AG04450 (cell line): ENCODE data around the gene ATP2B3. TPM values are rescaled to one million over a fixed set of nuclear protein-coding genes. Genes with fewer than 3 reads are reported as not detected.

Source experiments
- CTCF ChIA-PET: fragments of 300-600, 350-600 bp; formaldehyde crosslinking; extraction: SDS; loops from one replicate; lab custom pipeline; 2022; ENCODE audit warnings: antibody characterized with exemption, inconsistent platforms; lab: Charles Lee
- POLR2A ChIA-PET: fragments of 350-600 bp; formaldehyde crosslinking; extraction: SDS; loops from one replicate; lab custom pipeline; 2021; ENCODE audit warnings: antibody characterized with exemption, inconsistent platforms; lab: Yijun Ruan, JAX
- DNase-seq: peaks from one replicate; pipeline ENCODE4 v3.0.0-alpha.2; 2011; ENCODE audit warnings: low read depth, low spot score
- H3K27ac ChIP-seq: one replicate; pipeline ENCODE4 v1.5.1; 2012; ENCODE audit warnings: low read depth, low read length, control low read depth
- H3K27me3 ChIP-seq: one replicate; pipeline ENCODE4 v1.6.0; 2012; ENCODE audit warnings: low read length; ENCODE audit not compliant: control insufficient read depth, insufficient read depth
- H3K4me3 ChIP-seq: 2 replicates; pipeline ENCODE4 v1.5.1; 2011; ENCODE audit warnings: mild to moderate bottlenecking, low read depth, low read length, control low read depth
- H3K9me3 ChIP-seq: 2 replicates; pipeline ENCODE4 v1.5.1; 2012; ENCODE audit warnings: low read length; ENCODE audit not compliant: control insufficient read depth, insufficient read depth
- polyA plus RNA-seq: library from polyadenylated mRNA; depleted of rRNA; stranded (reverse); fragments of >200 nt; gene quantifications from 2 replicates; pipeline ENCODE4 v1.2.3, GENCODE V29; 2011
- TF ChIP-seq, protein P1 (sequence below): IDR thresholded peaks from 2 replicates; pipeline ENCODE4 v1.5.1; 2011; ENCODE audit warnings: low read depth, low read length, control low read depth, inconsistent platforms

ATP2B3 gene
- polyA plus RNA-seq, 1 experiment: 0.01 TPM

DNA sequence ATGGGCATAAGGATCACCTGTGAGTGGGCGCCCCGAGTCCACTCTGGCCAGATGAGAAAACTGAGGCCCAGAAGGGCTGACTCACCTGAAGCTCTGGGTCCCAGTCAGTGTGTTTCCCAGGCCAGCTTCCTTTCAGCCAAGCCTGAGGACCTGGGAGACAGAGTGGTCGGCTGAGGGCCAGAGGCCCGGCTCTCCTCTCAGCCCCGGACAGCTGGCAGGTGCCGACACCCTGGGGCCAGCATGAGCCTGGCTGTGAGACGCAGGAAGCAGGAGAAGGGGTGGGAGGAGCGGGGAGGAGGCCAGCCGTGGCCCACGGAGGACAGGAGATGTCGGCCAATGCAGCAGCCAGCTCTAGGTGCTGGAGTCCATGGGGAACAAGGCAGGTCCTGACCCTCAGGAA lies 28.9 kb downstream of the ATP2B3 start:
- TF ChIP-seq, protein P1, sequence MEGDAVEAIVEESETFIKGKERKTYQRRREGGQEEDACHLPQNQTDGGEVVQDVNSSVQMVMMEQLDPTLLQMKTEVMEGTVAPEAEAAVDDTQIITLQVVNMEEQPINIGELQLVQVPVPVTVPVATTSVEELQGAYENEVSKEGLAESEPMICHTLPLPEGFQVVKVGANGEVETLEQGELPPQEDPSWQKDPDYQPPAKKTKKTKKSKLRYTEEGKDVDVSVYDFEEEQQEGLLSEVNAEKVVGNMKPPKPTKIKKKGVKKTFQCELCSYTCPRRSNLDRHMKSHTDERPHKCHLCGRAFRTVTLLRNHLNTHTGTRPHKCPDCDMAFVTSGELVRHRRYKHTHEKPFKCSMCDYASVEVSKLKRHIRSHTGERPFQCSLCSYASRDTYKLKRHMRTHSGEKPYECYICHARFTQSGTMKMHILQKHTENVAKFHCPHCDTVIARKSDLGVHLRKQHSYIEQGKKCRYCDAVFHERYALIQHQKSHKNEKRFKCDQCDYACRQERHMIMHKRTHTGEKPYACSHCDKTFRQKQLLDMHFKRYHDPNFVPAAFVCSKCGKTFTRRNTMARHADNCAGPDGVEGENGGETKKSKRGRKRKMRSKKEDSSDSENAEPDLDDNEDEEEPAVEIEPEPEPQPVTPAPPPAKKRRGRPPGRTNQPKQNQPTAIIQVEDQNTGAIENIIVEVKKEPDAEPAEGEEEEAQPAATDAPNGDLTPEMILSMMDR: no peak
- Histone ChIP-seq H3K4me3 (no peak overlapping the region), H3K27me3 (peaks cover 2% of the 10 kb centered on the region), H3K27ac (no peak overlapping the region), H3K9me3 (no peaks in the 10 kb centered on the region; the same call in 1 of the 2 replicates)
- ChIA-PET CTCF (no interaction called here), POLR2A (no interaction called here)
- DNase-seq: no peak

DNA sequence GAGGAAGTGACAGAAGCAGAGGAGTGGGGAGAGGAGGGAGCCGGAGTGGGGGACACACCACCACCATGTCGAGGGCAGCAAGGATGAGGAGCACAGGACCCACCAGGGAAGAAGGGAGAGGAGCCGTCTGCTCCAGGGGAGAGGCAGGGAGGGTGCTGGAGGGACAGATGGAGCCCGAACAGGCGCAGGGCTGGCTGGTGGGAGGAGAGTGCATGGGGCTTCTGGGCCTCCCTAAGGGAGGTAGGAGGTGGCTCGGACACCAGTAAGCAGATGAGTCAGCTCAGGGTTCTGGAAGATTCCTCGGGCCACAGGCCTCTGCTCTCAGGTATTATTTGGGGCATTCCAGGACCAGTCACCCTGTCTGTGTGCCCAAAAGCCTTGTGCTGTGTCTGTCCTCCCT lies 29.8 kb downstream of the ATP2B3 start:
- no peak for DNase-seq
- H3K27me3 ChIP-seq: peaks cover 2% of the 10 kb centered on the region
- POLR2A ChIA-PET: no interaction called here
- no peak overlapping the region for H3K27ac ChIP-seq
- H3K9me3 ChIP-seq: no peaks in the 10 kb centered on the region; the same call in 1 of the 2 replicates
- no peak overlapping the region for H3K4me3 ChIP-seq
- TF ChIP-seq, protein P1: no peak
- CTCF ChIA-PET: no interaction called here

DNA sequence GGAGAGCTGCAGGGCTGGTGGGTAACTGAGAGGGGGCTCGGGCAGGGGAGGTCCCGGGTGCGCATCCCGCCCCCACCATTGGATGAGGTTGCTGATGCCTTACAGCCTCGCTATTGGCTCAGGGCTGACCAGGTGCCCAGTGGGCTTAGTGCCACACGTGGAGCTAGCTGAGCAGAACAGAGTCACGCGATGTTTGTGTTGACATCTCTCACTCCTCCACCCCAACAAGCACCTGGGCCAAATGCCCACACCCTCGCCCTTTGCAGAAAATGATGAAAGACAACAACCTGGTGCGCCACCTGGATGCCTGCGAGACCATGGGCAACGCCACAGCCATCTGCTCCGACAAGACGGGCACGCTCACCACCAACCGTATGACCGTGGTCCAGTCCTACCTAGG lies 31.8 kb downstream of the ATP2B3 start:
- ChIA-PET CTCF (no interaction called here), POLR2A (no interaction called here)
- H3K27me3 ChIP-seq: peaks cover 5% of the 10 kb centered on the region
- H3K27ac ChIP-seq: no peak overlapping the region
- TF ChIP-seq, protein P1: no peak
- no peaks in the 10 kb centered on the region; the same call in 1 of the 2 replicates for H3K9me3 ChIP-seq
- H3K4me3 ChIP-seq: no peak overlapping the region
- no peak for DNase-seq

DNA sequence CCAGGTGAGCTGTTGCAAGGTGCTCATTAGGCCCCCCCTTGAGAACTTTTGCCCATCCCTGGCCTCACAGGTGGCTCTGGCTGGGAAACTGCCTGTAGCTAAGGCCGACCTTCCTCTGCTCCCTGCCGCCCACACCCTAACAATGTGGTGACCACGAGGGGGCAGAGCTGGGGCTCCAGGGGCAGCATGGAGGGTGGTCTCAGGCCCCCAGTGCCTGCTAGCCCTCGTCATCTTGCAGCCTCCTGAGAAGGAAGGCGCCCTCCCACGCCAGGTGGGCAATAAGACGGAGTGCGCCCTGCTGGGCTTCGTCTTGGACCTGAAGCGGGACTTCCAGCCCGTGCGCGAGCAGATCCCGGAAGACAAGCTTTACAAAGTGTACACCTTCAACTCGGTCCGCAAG lies 32.4 kb downstream of the ATP2B3 start:
- TF ChIP-seq, protein P1: no peak
- Histone ChIP-seq H3K27ac (no peak overlapping the region), H3K27me3 (peaks cover 5% of the 10 kb centered on the region), H3K4me3 (no peak overlapping the region), H3K9me3 (no peaks in the 10 kb centered on the region; the same call in 1 of the 2 replicates)
- ChIA-PET CTCF (interaction anchor here (0.8 to 0.9 kb wide), 2 partner anchors 10 kb away, joined by 3 to 4 read pairs; no protein-coding TSS in a partner anchor), POLR2A (no interaction called here)
- DNase-seq: no peak

DNA sequence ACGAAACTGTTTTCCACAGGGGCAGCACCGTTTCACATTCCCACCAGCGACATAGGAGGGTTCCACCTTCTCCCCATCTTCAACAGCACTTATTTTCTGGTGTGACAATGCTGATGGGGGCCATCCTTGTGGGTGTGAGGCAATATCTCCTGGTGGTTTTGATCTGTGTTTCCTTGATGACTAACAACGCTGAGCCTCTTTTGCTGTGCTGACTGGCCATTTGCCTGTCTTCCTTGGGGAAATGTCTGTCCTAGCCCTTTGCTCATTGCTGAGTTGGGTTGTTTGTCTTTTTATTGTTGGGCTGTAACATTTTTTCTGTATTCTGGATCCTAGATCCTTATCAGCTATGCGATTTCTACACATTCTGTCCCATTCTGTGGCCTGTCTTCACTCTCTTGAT lies 33.7 kb downstream of the ATP2B3 start:
- TF ChIP-seq, protein P1: no peak
- peaks cover 13% of the 10 kb centered on the region for H3K27me3 ChIP-seq
- ChIA-PET POLR2A (no interaction called here), CTCF (interaction anchor here (2.6 kb wide), 1 partner anchor 12 kb away, joined by 7 read pairs; no protein-coding TSS in a partner anchor)
- no peak overlapping the region for H3K4me3 ChIP-seq
- H3K27ac ChIP-seq: no peak overlapping the region
- no peaks in the 10 kb centered on the region; the same call in 1 of the 2 replicates for H3K9me3 ChIP-seq
- no peak for DNase-seq
